ENCODE measurements around the gene COLEC12.

Gene COLEC12

GRCh38 chr18:384897-385296 lies 115.6 kb downstream of the COLEC12 start:
- no peak for DNase-seq (ENCODE audit: low spot score)

- no peak for DNase-seq (ENCODE audit: low spot score)
These were observed 117.4 kb downstream of the COLEC12 start for GRCh38 chr18:383135-383534.

GRCh38 chr18:382423-382984 lies 118.0 kb downstream of the COLEC12 start:
- no peak for DNase-seq (ENCODE audit: low spot score)

GRCh38 chr18:379681-380330 lies 120.7 kb downstream of the COLEC12 start:
- no peak for DNase-seq (ENCODE audit: low spot score)

GRCh38 chr18:378079-378478 lies 122.4 kb downstream of the COLEC12 start:
- no peak for DNase-seq (ENCODE audit: low spot score)

- no peak for DNase-seq (ENCODE audit: low spot score)
These were observed 123.4 kb downstream of the COLEC12 start for GRCh38 chr18:377088-377487.

- DNase-seq (ENCODE audit: low spot score), result no peak
These were observed 124.2 kb downstream of the COLEC12 start for GRCh38 chr18:376311-376710.

GRCh38 chr18:374721-375168 lies 125.8 kb downstream of the COLEC12 start:
- DNase-seq (ENCODE audit: low spot score), result no peak

GRCh38 chr18:373780-374179 lies 126.7 kb downstream of the COLEC12 start:
- no peak for DNase-seq (ENCODE audit: low spot score)

GRCh38 chr18:371609-371982 lies 128.9 kb downstream of the COLEC12 start:
- no peak for DNase-seq (ENCODE audit: low spot score)

GRCh38 chr18:370751-371608 lies 129.5 kb downstream of the COLEC12 start:
- no peak for DNase-seq (ENCODE audit: low spot score)

- no peak for DNase-seq (ENCODE audit: low spot score)
These were observed 131.1 kb downstream of the COLEC12 start for GRCh38 chr18:369224-370015.

- no peak for DNase-seq (ENCODE audit: low spot score)
These were observed 133.9 kb downstream of the COLEC12 start for GRCh38 chr18:366466-367061.

GRCh38 chr18:365651-366050 lies 134.8 kb downstream of the COLEC12 start:
- DNase-seq (ENCODE audit: low spot score), result no peak

GRCh38 chr18:364256-364826 lies 136.2 kb downstream of the COLEC12 start:
- DNase-seq (ENCODE audit: low spot score), result no peak

- no peak for DNase-seq (ENCODE audit: low spot score)
These were observed 137.0 kb downstream of the COLEC12 start for GRCh38 chr18:363301-364085.

- no peak for DNase-seq (ENCODE audit: low spot score)
These were observed 137.9 kb downstream of the COLEC12 start for GRCh38 chr18:362311-363290.

GRCh38 chr18:361941-362310 lies 138.6 kb downstream of the COLEC12 start:
- no peak for DNase-seq (ENCODE audit: low spot score)

GRCh38 chr18:361100-361732 lies 139.3 kb downstream of the COLEC12 start:
- no peak for DNase-seq (ENCODE audit: low spot score)
